ENCODE results near the gene CCT8. TPM values are rescaled to one million over a fixed set of nuclear protein-coding genes. Genes with fewer than 3 reads are reported as not detected.

CCT8 gene
- total and polyA plus RNA-seq, 9 of the 15 experiments (the other 6 are each of a cell fraction or from before 2014, with no cell fraction given) = 451 to 1,153 (median 677) TPM

- no peak for ATAC-seq
- H4K20me1 ChIP-seq (replicated peaks; ENCODE audit: control insufficient read depth, insufficient read depth, low read length) = no peaks in the 10 kb centered on the region
- H3K36me3 ChIP-seq (ENCODE audit: control insufficient read depth, insufficient read depth, low read length) = peaks cover 65% of the 10 kb centered on the region
- CTCF ChIA-PET (ENCODE audit: low intra/inter-chr PET ratio) = no interaction called here
- no peak overlapping the region for H3K27ac ChIP-seq (ENCODE audit: extremely low read depth, low read depth, low read length)
- H3K9ac ChIP-seq (ENCODE audit: insufficient read depth in 1 of 2, low read depth in 2 of 2, low read length in 2 of 2) = no peak overlapping the region
- no peak overlapping the region for H3K4me3 ChIP-seq
- no peaks in the 10 kb centered on the region for H3K9me3 ChIP-seq (replicated peaks; ENCODE audit: control insufficient read depth, insufficient read depth, low read depth, low read length)
- no peak overlapping the region for H3K4me2 ChIP-seq (ENCODE audit: insufficient read depth, low read length)
- peaks cover 46% of the 10 kb centered on the region for H3K79me2 ChIP-seq (ENCODE audit: control insufficient read depth, insufficient read depth, low read length)
- in situ Hi-C loops (cut with MboI) (no loop called here), intact Hi-C loops (cut with micrococcal nuclease) (no loop called here)
- no peak for DNase-seq (ENCODE audit: extremely low read depth in 1 of 4, low spot score in 3 of 4)
- no peak for FAIRE-seq
- peaks cover 3 to 8% of the 10 kb centered on the region in 2 experiments; a peak in 1 of 5 replicates for H3K4me1 ChIP-seq (replicated peaks in 1 of 2; ENCODE audit: control insufficient read depth in 2 of 2, insufficient read depth in 2 of 2, low read length in 2 of 2)
- no peak overlapping the region for H2AFZ ChIP-seq (ENCODE audit: low read depth, low read length)
- 88% methylated on average over 1 of the region's 1 CpG for WGBS (ENCODE audit: insufficient coverage, low coverage, missing lambda C conversion rate)
- TF ChIP-seq HIVEP1 (CRISPR knock-in tag; IDR thresholded peaks at IDR 0.05) (no peak), ZNF282 (CRISPR knock-in tag; IDR thresholded peaks at IDR 0.05) (no peak), ZNF76 (CRISPR knock-in tag; IDR thresholded peaks at IDR 0.05; ENCODE audit: borderline replicate concordance) (no peak), CBX3 (IDR thresholded peaks at IDR 0.05; ENCODE audit: borderline replicate concordance in 1 of 2, low read length in 2 of 2) (no peak), ZNF143 (CRISPR knock-in tag; IDR thresholded peaks at IDR 0.05) (no peak), THAP7 (CRISPR knock-in tag; IDR thresholded peaks at IDR 0.05) (no peak), ZBTB8A (IDR thresholded peaks at IDR 0.05; ENCODE audit: partially characterized antibody) (no peak), KDM2B (CRISPR knock-in tag; IDR thresholded peaks at IDR 0.05) (no peak), ZBTB49 (CRISPR knock-in tag; IDR thresholded peaks at IDR 0.05; ENCODE audit: borderline replicate concordance) (no peak), CREB3L1 (IDR thresholded peaks at IDR 0.05; ENCODE audit: borderline replicate concordance, low read depth) (no peak), TEAD1 (CRISPR knock-in tag; IDR thresholded peaks at IDR 0.05) (no peak)
- TF ChIP-seq, protein P1, sequence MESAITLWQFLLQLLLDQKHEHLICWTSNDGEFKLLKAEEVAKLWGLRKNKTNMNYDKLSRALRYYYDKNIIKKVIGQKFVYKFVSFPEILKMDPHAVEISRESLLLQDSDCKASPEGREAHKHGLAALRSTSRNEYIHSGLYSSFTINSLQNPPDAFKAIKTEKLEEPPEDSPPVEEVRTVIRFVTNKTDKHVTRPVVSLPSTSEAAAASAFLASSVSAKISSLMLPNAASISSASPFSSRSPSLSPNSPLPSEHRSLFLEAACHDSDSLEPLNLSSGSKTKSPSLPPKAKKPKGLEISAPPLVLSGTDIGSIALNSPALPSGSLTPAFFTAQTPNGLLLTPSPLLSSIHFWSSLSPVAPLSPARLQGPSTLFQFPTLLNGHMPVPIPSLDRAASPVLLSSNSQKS (CRISPR knock-in tag; IDR thresholded peaks at IDR 0.05) = no peak
- BruUV-seq (replicated peaks) = no TSS peak
- POLR2A ChIA-PET = interaction anchor here (1.0 to 7.6 kb wide), 5 partner anchors 10 to 43 kb away, joined by 3 to 56 read pairs (median 5); no protein-coding TSS in a partner anchor
- no peaks in the 10 kb centered on the region for H3K9me1 ChIP-seq (ENCODE audit: control insufficient read depth, insufficient read depth, low read length)
- H3K27me3 ChIP-seq (ENCODE audit: control insufficient read depth in 2 of 2, insufficient read depth in 2 of 2, low read length in 2 of 2) = no peaks in the 10 kb centered on the region
Measured at GRCh38 chr21:29029524-29029923, 43.9 kb downstream of the CCT8 start.

All from K562 (cell line).